AG09319 (cell line): ENCODE measurements around the gene SUPT6H.

Experiments used
- DNase-seq: peaks from one replicate; pipeline ENCODE4 v3.0.0-alpha.2; 2010; ENCODE audit warnings: low read depth; ENCODE audit errors: extremely low read depth
- CTCF ChIP-seq: IDR thresholded peaks from 2 replicates; pipeline ENCODE4 v1.5.1; 2011; ENCODE audit warnings: low read depth, mild to moderate bottlenecking, inconsistent platforms, low read length, moderate library complexity

Gene SUPT6H

GRCh38 chr17:28667870-28668269 lies 5.9 kb downstream of the SUPT6H start:
- DNase-seq: no peak

GRCh38 chr17:28669918-28670317 lies 7.9 kb downstream of the SUPT6H start:
- no peak for DNase-seq
- no peak for TF ChIP-seq CTCF

More at GRCh38 chr17:28667870-28668269, 5.9 kb downstream of the SUPT6H start:
- TF ChIP-seq CTCF: no peak

GRCh38 chr17:28675490-28675889 lies 13.5 kb downstream of the SUPT6H start:
- DNase-seq: no peak
- no peak for TF ChIP-seq CTCF

GRCh38 chr17:28675980-28676379 lies 14.0 kb downstream of the SUPT6H start:
- DNase-seq: no peak
- TF ChIP-seq CTCF: no peak; the same call in 1 of the 2 replicates

- TF ChIP-seq CTCF: no peak
- DNase-seq: no peak
Observed at GRCh38 chr17:28682655-28683054, 20.6 kb downstream of the SUPT6H start.

GRCh38 chr17:28684963-28685362 lies 23.0 kb downstream of the SUPT6H start:
- no peak for TF ChIP-seq CTCF
- DNase-seq: peak; percentile 22

- DNase-seq: no peak
- TF ChIP-seq CTCF: no peak
Observed at GRCh38 chr17:28685366-28685765, 23.4 kb downstream of the SUPT6H start.
